NCI-H510A (cell line): Measurements from ENCODE around the gene AADAC.
"Not testable (repeated sequence)": the region's sequence is repeated elsewhere in the genome, so short reads cannot be mapped to it uniquely, and the experiment has no call there.

Experiments used
- DNase-seq: peaks from one replicate; lab custom pipeline; 2025; lab: John Stamatoyannopoulos, UW

AADAC gene

GRCh38 chr3:151798466-151798865 lies 15.4 kb upstream of the AADAC start:
- DNase-seq = no peak

GRCh38 chr3:151800431-151800830 lies 13.5 kb upstream of the AADAC start:
- DNase-seq = no peak

GRCh38 chr3:151804267-151804666 lies 9.6 kb upstream of the AADAC start:
- DNase-seq = no peak

GRCh38 chr3:151806838-151807237 lies 7.1 kb upstream of the AADAC start:
- DNase-seq = no peak

- DNase-seq = not testable (repeated sequence)
Measured at GRCh38 chr3:151808926-151809325, 5.0 kb upstream of the AADAC start.

GRCh38 chr3:151811474-151811873 lies 2.4 kb upstream of the AADAC start:
- DNase-seq = no peak

- no peak for DNase-seq
Measured at GRCh38 chr3:151814588-151814987, 672 bp downstream of the AADAC start.

- peak; percentile 11 for DNase-seq
Measured at GRCh38 chr3:151816091-151816604, 2.2 kb downstream of the AADAC start.

GRCh38 chr3:151817473-151817872 lies 3.6 kb downstream of the AADAC start:
- no peak for DNase-seq

- no peak for DNase-seq
Measured at GRCh38 chr3:151818361-151818760, 4.4 kb downstream of the AADAC start.

GRCh38 chr3:151819910-151820309 lies 6.0 kb downstream of the AADAC start:
- no peak for DNase-seq

GRCh38 chr3:151827816-151828215 lies 13.9 kb downstream of the AADAC start:
- DNase-seq = no peak

- DNase-seq = no peak
Measured at GRCh38 chr3:151835751-151836525, 22.0 kb downstream of the AADAC start.

- no peak for DNase-seq
Measured at GRCh38 chr3:151837057-151837456, 23.1 kb downstream of the AADAC start.

GRCh38 chr3:151838574-151839312 lies 24.8 kb downstream of the AADAC start:
- DNase-seq = peak; percentile 37

GRCh38 chr3:151839313-151839631 lies 25.4 kb downstream of the AADAC start:
- DNase-seq = no peak

GRCh38 chr3:151841801-151842200 lies 27.9 kb downstream of the AADAC start:
- no peak for DNase-seq

GRCh38 chr3:151843275-151843674 lies 29.4 kb downstream of the AADAC start:
- no peak for DNase-seq

- DNase-seq = no peak
Measured at GRCh38 chr3:151845306-151845905, 31.5 kb downstream of the AADAC start.

GRCh38 chr3:151850065-151850464 lies 36.1 kb downstream of the AADAC start:
- not testable (repeated sequence) for DNase-seq

GRCh38 chr3:151852074-151852811 lies 38.3 kb downstream of the AADAC start:
- DNase-seq = no peak

- DNase-seq = no peak
Measured at GRCh38 chr3:151856118-151856517, 42.2 kb downstream of the AADAC start.
